ENCODE results near the gene HSPBAP1. TPM values are rescaled to one million over a fixed set of nuclear protein-coding genes. Genes with fewer than 3 reads are reported as not detected.

The HSPBAP1 gene
- total and polyA plus RNA-seq, 2 of the 13 experiments (the other 11 are each of a cell fraction or from before 2014, with no cell fraction given), result 4.2 to 5.1 TPM

GRCh38 chr3:122754929-122755328, 38.7 kb downstream of the HSPBAP1 start (continued):
- TF ChIP-seq ZFYVE20 (CRISPR knock-in tag; IDR thresholded peaks at IDR 0.05; ENCODE audit: borderline replicate concordance, low read depth) (no peak), HNF4A (CRISPR knock-in tag; IDR thresholded peaks at IDR 0.05) (no peak), ZNF230 (CRISPR knock-in tag; IDR thresholded peaks at IDR 0.05) (no peak), KDM5B (CRISPR knock-in tag; IDR thresholded peaks at IDR 0.05; ENCODE audit: borderline replicate concordance) (no peak), HOXD1 (CRISPR knock-in tag; IDR thresholded peaks at IDR 0.05) (no peak), ZNF83 (CRISPR knock-in tag; IDR thresholded peaks at IDR 0.05; ENCODE audit: borderline replicate concordance) (no peak), NKX3-1 (CRISPR knock-in tag; IDR thresholded peaks at IDR 0.05) (no peak), ZNF205 (CRISPR knock-in tag; IDR thresholded peaks at IDR 0.05) (no peak), HNF1A (IDR thresholded peaks at IDR 0.05; ENCODE audit: low read depth) (no peak), HNF1A (CRISPR knock-in tag; IDR thresholded peaks at IDR 0.05; ENCODE audit: borderline replicate concordance) (no peak), SP4 (CRISPR knock-in tag; IDR thresholded peaks at IDR 0.05) (no peak), EZH2 (conservative IDR thresholded peaks at IDR 0.05; ENCODE audit: low read depth, low read length) (no peak), ZNF547 (CRISPR knock-in tag; IDR thresholded peaks at IDR 0.05) (no peak), ZNF589 (CRISPR knock-in tag; conservative IDR thresholded peaks at IDR 0.05) (no peak), SALL2 (CRISPR knock-in tag; IDR thresholded peaks at IDR 0.05) (no peak), THAP11 (CRISPR knock-in tag; IDR thresholded peaks at IDR 0.05) (0 out of 2 replicates have a peak, but pooled peaks have one; percentile 13), IRF1 (CRISPR knock-in tag; IDR thresholded peaks at IDR 0.05; ENCODE audit: low read depth) (no peak), NR2F6 (IDR thresholded peaks at IDR 0.05) (no peak), NR2F6 (CRISPR knock-in tag; IDR thresholded peaks at IDR 0.05) (no peak), TP53 (CRISPR knock-in tag; conservative IDR thresholded peaks at IDR 0.05) (no peak), GABPA (IDR thresholded peaks at IDR 0.05; ENCODE audit: low read depth, low read length) (no peak), GABPA (CRISPR knock-in tag; IDR thresholded peaks at IDR 0.05; ENCODE audit: low read depth) (no peak), ZNF749 (CRISPR knock-in tag; IDR thresholded peaks at IDR 0.05; ENCODE audit: borderline replicate concordance) (no peak), EHMT2 (IDR thresholded peaks at IDR 0.05; ENCODE audit: borderline replicate concordance, low read depth, low read length) (no peak), SMC3 (IDR thresholded peaks at IDR 0.05; ENCODE audit: low read length) (peak; percentile 73), GABPB1 (CRISPR knock-in tag; IDR thresholded peaks at IDR 0.05) (no peak), ZNF260 (CRISPR knock-in tag; IDR thresholded peaks at IDR 0.05; ENCODE audit: borderline replicate concordance, low read depth) (no peak), TEAD3 (CRISPR knock-in tag; optimal IDR thresholded peaks at IDR 0.05; ENCODE audit: borderline replicate concordance) (peak; percentile 13)

Data from HepG2 (cell line).